ENCODE measurements around the gene GLS2.

The GLS2 gene

DNA sequence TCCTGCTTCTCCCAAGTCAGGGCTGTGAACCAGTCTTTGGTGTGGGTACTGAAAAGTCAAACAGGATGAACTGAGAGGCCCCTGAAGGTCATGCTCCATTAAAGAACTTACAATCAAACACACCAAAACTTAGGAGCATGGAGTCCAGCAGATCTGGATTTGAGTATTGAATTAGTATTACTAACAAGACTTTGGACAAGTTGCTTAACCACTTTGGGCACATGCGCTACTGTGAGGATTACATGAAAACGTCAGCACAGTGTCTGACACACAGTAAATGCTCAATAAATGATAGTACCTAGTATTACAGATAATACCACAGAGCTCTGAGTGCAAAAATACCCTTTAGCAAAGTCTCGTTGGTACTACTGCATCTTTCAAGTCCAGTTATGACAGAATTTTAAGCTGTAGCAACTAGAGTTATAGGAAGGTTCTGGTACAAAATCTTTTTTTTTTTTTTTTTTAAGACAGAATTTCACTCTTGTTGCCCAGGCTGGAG, 62.0 kb downstream of the GLS2 start:
- Histone ChIP-seq H3K9me3 (ENCODE audit: insufficient read depth, low read depth, low read length) (no peaks in the 10 kb centered on the region), H4K20me1 (ENCODE audit: insufficient read depth, low read length, poor library complexity, severe bottlenecking) (no peaks in the 10 kb centered on the region), H3K4me1 (ENCODE audit: insufficient read depth, low read length, poor library complexity, severe bottlenecking) (peaks cover 3% of the 10 kb centered on the region), H3K4me3 (ENCODE audit: low read length, poor library complexity, severe bottlenecking) (no peak overlapping the region), H2AFZ (ENCODE audit: low read length) (no peak overlapping the region), H3K79me2 (ENCODE audit: insufficient read depth, low read length) (no peaks in the 10 kb centered on the region), H3F3A (ENCODE audit: low read depth) (no peaks in the 10 kb centered on the region), H3K9me2 (replicated peaks; ENCODE audit: low read depth, low read length) (no peaks in the 10 kb centered on the region), H3K27me3 (ENCODE audit: insufficient read depth, low read length, poor library complexity, severe bottlenecking) (no peaks in the 10 kb centered on the region), H3K4me2 (ENCODE audit: low read depth, low read length, poor library complexity, severe bottlenecking) (no peak overlapping the region), H3K9ac (ENCODE audit: low read depth, low read length, poor library complexity, severe bottlenecking) (no peak overlapping the region), H3K36me3 (ENCODE audit: insufficient read depth, low read length) (peaks cover 68% of the 10 kb centered on the region; the same call in 1 of the 2 replicates)
- TF ChIP-seq, protein P1, sequence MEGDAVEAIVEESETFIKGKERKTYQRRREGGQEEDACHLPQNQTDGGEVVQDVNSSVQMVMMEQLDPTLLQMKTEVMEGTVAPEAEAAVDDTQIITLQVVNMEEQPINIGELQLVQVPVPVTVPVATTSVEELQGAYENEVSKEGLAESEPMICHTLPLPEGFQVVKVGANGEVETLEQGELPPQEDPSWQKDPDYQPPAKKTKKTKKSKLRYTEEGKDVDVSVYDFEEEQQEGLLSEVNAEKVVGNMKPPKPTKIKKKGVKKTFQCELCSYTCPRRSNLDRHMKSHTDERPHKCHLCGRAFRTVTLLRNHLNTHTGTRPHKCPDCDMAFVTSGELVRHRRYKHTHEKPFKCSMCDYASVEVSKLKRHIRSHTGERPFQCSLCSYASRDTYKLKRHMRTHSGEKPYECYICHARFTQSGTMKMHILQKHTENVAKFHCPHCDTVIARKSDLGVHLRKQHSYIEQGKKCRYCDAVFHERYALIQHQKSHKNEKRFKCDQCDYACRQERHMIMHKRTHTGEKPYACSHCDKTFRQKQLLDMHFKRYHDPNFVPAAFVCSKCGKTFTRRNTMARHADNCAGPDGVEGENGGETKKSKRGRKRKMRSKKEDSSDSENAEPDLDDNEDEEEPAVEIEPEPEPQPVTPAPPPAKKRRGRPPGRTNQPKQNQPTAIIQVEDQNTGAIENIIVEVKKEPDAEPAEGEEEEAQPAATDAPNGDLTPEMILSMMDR (conservative IDR thresholded peaks at IDR 0.05; ENCODE audit: low read length): no peak
- TF ChIP-seq EZH2phosphoT487 (IDR thresholded peaks at IDR 0.05; ENCODE audit: borderline replicate concordance): no peak

DNA sequence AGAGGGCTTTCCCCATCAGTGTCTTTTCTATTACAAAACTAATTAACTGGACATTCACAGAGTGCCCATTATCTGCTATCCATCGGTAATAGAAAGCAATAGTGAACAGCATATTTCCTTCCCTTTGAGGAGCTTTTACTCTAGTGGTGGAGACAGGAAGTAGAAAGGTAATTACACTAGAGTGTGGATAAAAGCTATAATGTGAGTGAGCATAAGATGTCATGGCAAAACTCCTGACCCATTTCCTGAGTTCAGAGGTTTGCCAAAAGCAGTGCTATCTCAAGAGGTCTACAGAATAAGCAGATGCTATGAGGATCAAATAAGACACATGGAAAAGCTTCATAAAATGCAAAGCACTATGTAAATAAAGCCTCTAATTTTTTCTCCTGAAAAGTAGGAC, 62.8 kb downstream of the GLS2 start:
- H3K4me2 ChIP-seq (ENCODE audit: low read depth, low read length, poor library complexity, severe bottlenecking): no peak overlapping the region
- peaks cover 69% of the 10 kb centered on the region for H3K36me3 ChIP-seq (ENCODE audit: insufficient read depth, low read length)
- no peaks in the 10 kb centered on the region for H3F3A ChIP-seq (ENCODE audit: low read depth)
- H3K9ac ChIP-seq (ENCODE audit: low read depth, low read length, poor library complexity, severe bottlenecking): no peak overlapping the region
- no peak for TF ChIP-seq EZH2phosphoT487 (IDR thresholded peaks at IDR 0.05; ENCODE audit: borderline replicate concordance)
- TF ChIP-seq, protein P1 (conservative IDR thresholded peaks at IDR 0.05; ENCODE audit: low read length): no peak
- no peaks in the 10 kb centered on the region for H3K79me2 ChIP-seq (ENCODE audit: insufficient read depth, low read length)
- H3K4me3 ChIP-seq (ENCODE audit: low read length, poor library complexity, severe bottlenecking): no peak overlapping the region
- no peaks in the 10 kb centered on the region for H3K9me3 ChIP-seq (ENCODE audit: insufficient read depth, low read depth, low read length)
- H2AFZ ChIP-seq (ENCODE audit: low read length): no peak overlapping the region
- H3K27me3 ChIP-seq (ENCODE audit: insufficient read depth, low read length, poor library complexity, severe bottlenecking): no peaks in the 10 kb centered on the region
- H3K9me2 ChIP-seq (replicated peaks; ENCODE audit: low read depth, low read length): no peaks in the 10 kb centered on the region
- H3K4me1 ChIP-seq (ENCODE audit: insufficient read depth, low read length, poor library complexity, severe bottlenecking): peaks cover 3% of the 10 kb centered on the region
- H4K20me1 ChIP-seq (ENCODE audit: insufficient read depth, low read length, poor library complexity, severe bottlenecking): no peaks in the 10 kb centered on the region

All from Loucy (cell line).